HG03460 (cell line): ENCODE data around the gene GOLGA8N.

ENCODE experiments used
- ATAC-seq: cut with Tn5 transposase; IDR thresholded peaks from one replicate; pipeline ENCODE4 v1.9.1; 2021; ENCODE audit not compliant: unreplicated experiment

GOLGA8N gene

DNA sequence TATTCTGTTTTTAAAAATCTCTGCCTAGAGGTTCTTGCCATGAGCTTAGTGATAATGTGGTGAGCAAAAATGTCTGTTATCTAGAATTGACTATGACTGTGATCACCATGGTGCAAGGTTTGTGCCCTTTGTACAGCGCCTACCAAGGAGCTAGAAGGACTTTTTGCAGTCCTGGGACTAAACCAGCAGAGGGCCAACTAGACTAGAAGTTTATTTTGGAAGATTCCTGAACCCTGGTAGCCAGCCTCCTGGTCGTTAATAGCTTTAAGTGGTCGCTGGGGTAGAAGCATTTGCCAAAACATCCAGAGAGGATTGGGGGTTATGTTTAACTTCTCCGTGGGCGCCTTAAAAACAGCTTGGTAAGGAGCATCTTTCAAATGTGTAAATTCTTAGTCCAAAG is 56.1 kb downstream of the GOLGA8N start:
- ATAC-seq = no peak

DNA sequence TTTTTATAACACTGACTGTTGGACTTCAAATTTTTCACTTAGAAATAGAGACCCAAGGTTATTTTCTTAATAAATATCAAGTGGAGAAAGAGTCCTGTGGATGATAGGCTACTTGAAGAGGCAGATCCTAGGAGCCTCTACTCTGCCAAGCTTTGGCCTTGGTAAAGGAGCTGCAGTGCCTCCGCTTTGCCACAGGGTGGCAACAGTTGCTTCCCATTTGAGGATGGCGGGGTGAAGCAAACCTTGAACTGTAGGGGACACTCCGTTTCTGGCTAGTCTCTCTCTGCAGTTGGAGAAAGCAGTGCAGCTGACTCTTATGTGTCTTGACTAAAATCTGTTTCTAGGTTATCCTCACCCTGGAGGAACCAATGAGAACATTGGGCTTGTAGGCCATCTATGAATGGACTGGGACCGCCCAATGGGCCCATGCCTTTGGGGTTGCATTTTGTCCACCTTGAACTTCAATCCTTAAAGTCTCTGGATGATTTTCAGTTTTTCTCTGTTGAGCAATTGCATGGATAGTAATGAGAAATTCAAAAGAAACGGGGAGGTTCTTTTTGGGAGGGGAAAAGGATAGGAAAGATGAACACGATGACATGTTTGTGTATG is 58.1 kb downstream of the GOLGA8N start:
- ATAC-seq = peak; percentile 65

DNA sequence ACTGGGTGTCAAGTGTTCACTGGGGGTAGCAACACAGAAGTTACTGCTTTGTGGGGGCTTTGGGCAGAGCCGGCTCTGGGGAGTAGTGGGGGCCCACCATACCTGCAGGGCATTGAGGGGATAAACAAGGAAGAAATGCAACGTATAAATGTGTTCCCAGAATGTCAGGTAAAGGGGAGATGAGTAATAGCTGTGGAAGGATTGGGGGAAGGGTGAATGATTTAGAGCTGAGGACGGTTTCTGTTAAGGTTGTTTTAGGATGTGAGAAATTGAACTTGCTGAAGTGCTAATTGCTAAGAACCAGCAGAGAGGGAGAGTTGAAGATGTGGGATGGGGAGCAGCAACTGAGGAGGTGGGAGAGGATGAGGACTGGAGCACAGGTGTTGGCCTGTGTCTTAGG is 58.9 kb downstream of the GOLGA8N start:
- ATAC-seq = no peak

DNA sequence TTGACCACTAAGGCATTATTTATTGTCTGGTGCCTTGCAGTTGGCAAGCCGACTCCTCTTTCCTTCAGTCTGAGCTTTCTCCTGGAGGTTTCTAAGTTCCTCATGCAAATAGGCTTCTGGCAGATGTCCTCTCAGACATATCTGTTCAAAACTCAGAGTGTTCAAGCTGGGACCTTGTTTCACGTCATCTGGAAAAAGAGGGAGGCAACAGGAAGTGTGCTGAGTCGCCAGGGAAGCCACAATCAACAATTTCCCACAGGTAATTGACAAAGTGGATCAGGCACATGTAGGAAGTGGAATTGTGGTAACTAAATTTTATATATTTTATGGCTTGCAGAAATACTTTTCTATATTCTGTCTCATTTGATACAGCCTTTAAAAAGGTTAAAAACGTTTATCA is 62.8 kb downstream of the GOLGA8N start:
- no peak for ATAC-seq

DNA sequence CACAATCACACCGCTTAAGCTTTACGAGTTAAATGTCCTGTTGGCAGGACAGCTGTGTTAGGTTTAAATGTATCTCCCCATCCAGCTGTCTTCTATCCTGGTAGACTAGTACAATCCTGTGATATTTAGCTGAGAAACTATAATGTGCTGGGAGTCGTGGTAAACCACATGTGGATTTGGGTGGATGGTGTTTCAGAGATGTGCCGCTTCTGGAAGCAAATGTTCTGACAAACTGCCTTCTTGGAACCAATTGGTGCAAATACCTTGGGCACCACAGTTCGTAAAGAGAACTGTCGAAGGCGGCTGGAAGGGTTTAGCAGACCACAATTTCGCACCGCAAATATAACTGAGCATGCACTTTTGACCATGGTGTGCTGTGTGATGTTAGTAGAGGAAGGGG is 63.2 kb downstream of the GOLGA8N start:
- ATAC-seq = no peak
